Psoas muscle (tissue), 8 donors: Measurements from ENCODE around the gene PLAA. TPM values are rescaled to one million over a fixed set of nuclear protein-coding genes. Genes with fewer than 3 reads are reported as not detected.

ENCODE experiments used
- ATAC-seq, 4 donors: fragments of 200-7000 bp; cut with Tn5 transposase; one replicate each; pipeline ENCODE4 v1.9.1; 2020; ENCODE audit warnings: moderate library complexity in 3 of 4, mild to moderate bottlenecking in 2 of 4
- DNase-seq, 2 donors: peaks; one replicate each; pipeline ENCODE4 v3.0.0-alpha.2; 2020
- H3K27ac ChIP-seq: fragments of 200-600 bp; one replicate; pipeline ENCODE4 v1.8.0; 2022
- H3K27me3 ChIP-seq, 3 donors: fragments of 200-600 bp in 1 of 3; one replicate each; pipeline versions ENCODE4 v1.6.1 to v1.8.0; 2013 to 2022; ENCODE audit warnings: low read length in 2 of 3, mild to moderate bottlenecking in 2 of 3, moderate library complexity in 1 of 3; ENCODE audit not compliant: insufficient read depth in 3 of 3
- H3K36me3 ChIP-seq, 2 donors: fragments of 200-600 bp in 1 of 2; one replicate each; pipeline versions ENCODE4 v1.6.1 to v1.8.0; 2013 to 2022; ENCODE audit warnings: low read depth in 1 of 2, mild to moderate bottlenecking in 1 of 2, moderate library complexity in 1 of 2; ENCODE audit not compliant: insufficient read depth in 1 of 2
- H3K4me1 ChIP-seq: fragments of 200-600 bp; one replicate; pipeline ENCODE4 v1.8.0; 2022
- H3K4me3 ChIP-seq: fragments of 200-600 bp; one replicate; pipeline ENCODE4 v1.8.0; 2022; ENCODE audit warnings: mild to moderate bottlenecking
- H3K9me3 ChIP-seq: fragments of 200-600 bp; one replicate; pipeline ENCODE4 v1.8.0; 2022
- WGBS, 3 donors: extraction: QIAGEN DNeasy Blood & Tissue Kit; methylation state at CpG; one replicate each; pipeline versions ENCODE4 v1.1.6 to v1.1.7; 2013; 5-methylcytosine and 5-hydroxymethylcytosine counted together
- intact Hi-C, 2 donors: fragments of 100-400 bp; cut with DNase I; formaldehyde crosslinking; loops; one replicate each; pipeline versions ENCODE4 v1.11.0 to v1.14.2; 2022
- polyA plus RNA-seq, 3 donors: library from polyadenylated mRNA; stranded (reverse); fragments of 200-250 nt; gene quantifications; one replicate each; pipeline ENCODE4 v1.2.3, GENCODE V29; 2013
- total RNA-seq, 4 donors: library from RNA; stranded (reverse); fragmentation: NEBNext Ultra II Directional in 2 of 4; extraction: Animal tissue kit (Norgen Biotek cat#: 25700) in 2 of 4; gene quantifications; one replicate each; pipeline versions ENCODE4 v1.2.1 to v1.2.4, GENCODE V29; 2021 to 2023
- TF ChIP-seq, protein P1 (sequence below): fragments of 200-600 bp; IDR thresholded peaks from one replicate; pipeline ENCODE4 v1.8.0; 2022; ENCODE audit warnings: antibody characterized with exemption
- donor health status: healthy with polysubstance abuse.
- donor health status: DM: no; HTN: no; CAD: no; lungs with moderate emphysema.
- donor health status: Bipolar disorder and iron deficiency.
- donor health status: healthy.
- donor health status: DM: yes; HTN: yes; CAD: no.
- donor health status: DM: no; HTN: no; CAD: no.
- donor health status: DM: no; HTN: no; CAD: no.
- donor health status: DM: yes; HTN: yes; CAD: no.

The PLAA gene
- total and polyA plus RNA-seq, 7 donors, result 42.3 to 91.7 (median 62.3) TPM

DNA sequence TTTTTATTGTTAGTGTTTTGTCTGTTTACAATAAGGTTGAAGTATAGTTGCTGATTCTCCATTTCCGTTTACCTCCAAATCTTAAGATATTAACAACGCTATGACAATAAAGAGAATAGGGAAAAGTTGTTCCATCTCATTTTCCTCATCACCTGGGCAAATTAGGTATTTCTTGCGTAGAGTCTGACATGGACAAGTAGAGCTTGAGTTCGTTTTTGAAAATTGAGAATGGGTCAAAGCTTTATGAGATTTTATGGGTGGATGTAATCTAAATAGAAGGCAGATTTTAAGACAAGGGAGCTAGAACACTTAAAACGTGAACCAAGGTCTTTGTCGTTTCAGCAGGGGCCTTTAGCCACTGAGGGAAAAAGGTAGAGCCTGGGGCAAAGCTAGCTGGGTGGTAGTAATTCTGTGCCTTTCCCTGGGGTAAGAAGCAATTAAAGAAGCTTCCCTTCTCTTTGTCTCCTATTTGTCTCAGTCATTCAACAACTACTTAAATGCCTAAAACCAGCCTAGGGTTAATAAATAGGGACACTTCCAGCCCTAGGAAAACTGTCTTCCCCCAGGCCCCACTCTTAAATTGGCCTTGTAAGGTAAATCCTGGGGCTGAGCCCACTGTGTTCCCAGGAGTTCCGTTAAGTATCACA, 53.9 kb downstream of the PLAA start:
- WGBS, 3 donors, result 19 to 25% (median 22%) methylated on average over 7 of the region's 7 CpGs
- peak overlapping the region; percentile 92 for H3K4me3 ChIP-seq
- peaks cover 19% of the 10 kb centered on the region for H3K4me1 ChIP-seq
- DNase-seq (no peak), ATAC-seq (no peak)
- TF ChIP-seq, protein P1, sequence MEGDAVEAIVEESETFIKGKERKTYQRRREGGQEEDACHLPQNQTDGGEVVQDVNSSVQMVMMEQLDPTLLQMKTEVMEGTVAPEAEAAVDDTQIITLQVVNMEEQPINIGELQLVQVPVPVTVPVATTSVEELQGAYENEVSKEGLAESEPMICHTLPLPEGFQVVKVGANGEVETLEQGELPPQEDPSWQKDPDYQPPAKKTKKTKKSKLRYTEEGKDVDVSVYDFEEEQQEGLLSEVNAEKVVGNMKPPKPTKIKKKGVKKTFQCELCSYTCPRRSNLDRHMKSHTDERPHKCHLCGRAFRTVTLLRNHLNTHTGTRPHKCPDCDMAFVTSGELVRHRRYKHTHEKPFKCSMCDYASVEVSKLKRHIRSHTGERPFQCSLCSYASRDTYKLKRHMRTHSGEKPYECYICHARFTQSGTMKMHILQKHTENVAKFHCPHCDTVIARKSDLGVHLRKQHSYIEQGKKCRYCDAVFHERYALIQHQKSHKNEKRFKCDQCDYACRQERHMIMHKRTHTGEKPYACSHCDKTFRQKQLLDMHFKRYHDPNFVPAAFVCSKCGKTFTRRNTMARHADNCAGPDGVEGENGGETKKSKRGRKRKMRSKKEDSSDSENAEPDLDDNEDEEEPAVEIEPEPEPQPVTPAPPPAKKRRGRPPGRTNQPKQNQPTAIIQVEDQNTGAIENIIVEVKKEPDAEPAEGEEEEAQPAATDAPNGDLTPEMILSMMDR, result no peak
- H3K36me3 ChIP-seq, result no peaks in the 10 kb centered on the region
- H3K27me3 ChIP-seq, result no peaks in the 10 kb centered on the region
- intact Hi-C loops, result loop anchor here (2.0 to 5.0 kb wide), 2 partner anchors 54 to 64 kb away; partner anchors contain the start of genes IFT74 (in 1 of the 2) and PLAA (in 1 of the 2)
- no peaks in the 10 kb centered on the region for H3K9me3 ChIP-seq
- peak overlapping the region; percentile 99 for H3K27ac ChIP-seq

DNA sequence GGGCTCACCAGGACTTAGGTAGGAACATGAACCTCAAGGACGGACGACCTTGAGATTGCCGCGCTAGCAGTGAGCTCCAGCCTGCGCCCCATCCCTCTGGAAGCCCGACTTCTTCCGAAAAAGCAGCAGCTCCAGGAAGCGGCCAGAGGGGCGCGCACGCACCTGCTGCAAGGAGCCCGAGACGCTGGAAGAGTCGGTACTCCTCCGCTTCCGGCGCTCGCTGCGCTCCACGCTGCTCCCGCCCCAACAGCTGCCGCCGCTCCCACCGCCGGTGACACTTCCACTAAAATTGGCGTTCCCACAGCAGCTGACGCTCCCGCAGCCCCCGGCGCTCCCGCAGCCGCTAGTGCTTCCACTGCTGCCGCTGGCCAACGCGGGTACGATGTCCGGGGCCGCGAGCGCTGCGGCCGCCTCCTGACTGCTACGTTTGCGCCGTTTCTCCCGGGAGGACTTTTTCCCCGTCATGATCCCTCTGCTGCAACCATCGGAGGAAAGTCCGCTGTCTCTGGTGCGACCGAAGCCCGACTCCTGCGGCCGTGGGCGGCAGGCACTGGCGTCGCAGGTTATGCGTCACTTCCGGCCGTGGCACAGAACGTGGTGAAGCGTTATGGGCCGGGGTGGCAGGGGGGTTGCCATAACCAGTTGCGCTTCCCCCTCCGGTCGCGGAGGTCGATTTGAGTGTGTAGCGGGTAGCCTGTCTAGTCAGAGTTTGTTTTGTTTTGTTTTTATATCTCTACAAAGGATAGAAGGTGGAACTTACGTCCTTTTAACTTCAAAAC, 54.6 kb downstream of the PLAA start, which contains the start of gene CAAP1:
TSS of gene CAAP1 (minus strand) at position 552 of the 779 bp plus-strand sequence. CDS start at position 465, 87 bp downstream.
- Histone ChIP-seq H3K36me3 (no peaks in the 10 kb centered on the region), H3K27ac (peak within 1 kb of the TSS; percentile 99), H3K4me3 (peak within 1 kb of the TSS; percentile 92), H3K4me1 (peaks cover 19% of the 10 kb centered on the region), H3K27me3 (no peaks in the 10 kb centered on the region), H3K9me3 (no peaks in the 10 kb centered on the region)
- TF ChIP-seq, protein P1, result peak; percentile 33
- ATAC-seq, result peak; percentile 98 to 99 (median 98)
- WGBS, 3 donors, result 0% methylated on average over 67 to 70 of the region's 70 CpGs
- DNase-seq, result peak; percentile 96 to 98
- intact Hi-C loops, result loop anchor here (2.0 to 5.0 kb wide), 2 partner anchors 55 to 64 kb away; partner anchors contain the start of genes IFT74 (in 1 of the 2) and PLAA (in 1 of the 2)

DNA sequence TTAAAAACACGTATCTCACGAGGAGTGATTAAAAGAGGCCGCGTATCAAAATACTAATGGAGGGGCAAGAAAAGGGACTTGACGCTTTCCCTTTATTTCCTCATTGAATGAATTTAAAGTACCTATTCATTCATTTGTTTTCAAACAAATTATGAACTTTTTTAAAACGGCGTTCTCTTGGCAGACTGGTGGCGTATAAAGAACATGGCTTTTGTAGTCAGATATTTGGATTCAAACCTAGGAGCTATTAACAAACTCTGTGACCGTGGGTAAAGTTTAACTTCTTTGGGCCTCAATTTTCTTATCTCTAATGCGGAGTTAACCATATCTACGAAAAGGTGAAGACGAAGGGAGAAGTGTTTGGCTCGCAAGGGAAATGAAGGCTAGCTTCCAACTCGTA, 55.3 kb downstream of the PLAA start:
- H3K9me3 ChIP-seq, result no peaks in the 10 kb centered on the region
- peaks cover 19% of the 10 kb centered on the region for H3K4me1 ChIP-seq
- peaks cover 0 to 4% of the 10 kb centered on the region in 2 donors for H3K36me3 ChIP-seq
- 0 to 1% (median 0%) methylated on average over 14 of the region's 14 CpGs for WGBS, 3 donors
- intact Hi-C loops, result loop anchor here (2.0 to 5.0 kb wide), 3 partner anchors 55 to 65 kb away; partner anchors contain the start of genes PLAA (in 2 of the 2) and IFT74 (in 1 of the 2)
- H3K27ac ChIP-seq, result peak overlapping the region; percentile 99
- TF ChIP-seq, protein P1, result no peak
- DNase-seq, result no peak
- H3K4me3 ChIP-seq, result peak overlapping the region; percentile 92
- no peaks in the 10 kb centered on the region for H3K27me3 ChIP-seq
- no peak for ATAC-seq

DNA sequence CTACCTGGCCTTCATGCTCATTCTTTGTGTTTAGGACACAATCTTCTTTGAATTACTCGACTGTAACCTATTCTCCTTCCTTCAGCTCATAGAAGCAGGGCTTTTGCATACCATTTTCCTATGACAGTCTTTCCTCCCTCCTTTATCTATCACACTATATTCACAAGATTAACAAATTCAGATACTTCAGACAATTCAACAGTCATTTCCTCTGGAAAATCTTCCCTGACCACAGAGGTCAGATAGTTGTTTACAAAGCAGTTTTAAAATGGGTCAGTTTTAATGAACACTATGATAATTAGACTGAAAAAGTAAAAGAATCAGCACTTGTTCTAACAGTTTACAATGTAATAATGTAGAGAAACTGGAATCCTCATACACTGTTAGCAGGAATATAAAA, 58.8 kb downstream of the PLAA start:
- WGBS, 3 donors, result 91 to 94% (median 92%) methylated on average over 1 of the region's 1 CpG

More for the DNA sequence above, 58.8 kb downstream of the PLAA start:
- Histone ChIP-seq H3K27me3 (no peaks in the 10 kb centered on the region), H3K4me3 (no peak overlapping the region), H3K4me1 (peaks cover 19% of the 10 kb centered on the region), H3K9me3 (no peaks in the 10 kb centered on the region), H3K27ac (no peak overlapping the region), H3K36me3 (peaks cover 0 to 26% of the 10 kb centered on the region in 2 donors)
- no peak for ATAC-seq
- no peak for DNase-seq
- TF ChIP-seq, protein P1, result no peak
- intact Hi-C loops, result no loop called here
